GM12878 (cell line): Measurements from ENCODE around the gene WNT9A. TPM values are rescaled to one million over a fixed set of nuclear protein-coding genes. Genes with fewer than 3 reads are reported as not detected.

Experiments used
- ATAC-seq: fragments of 200-7000 bp; cut with Tn5 transposase; 3 replicates; pipeline ENCODE4 v1.9.1; 2020; ENCODE audit warnings: mild to moderate bottlenecking, moderate library complexity
- BruUV-seq: library from RNA; stranded (reverse); fragments of 400-500 nt; replicated peaks from 2 replicates; lab custom pipeline; 2021; lab: Mats Ljungman, UMichigan
- CTCF ChIA-PET: fragments of 300-600 bp; sonication (Branson Sonifier 250); formaldehyde crosslinking; extraction: SDS; loops from one replicate; lab custom pipeline; 2021; ENCODE audit warnings: inconsistent platforms; lab: Yijun Ruan, JAX
- POLR2A ChIA-PET: fragments of 350-600 bp; formaldehyde crosslinking; extraction: SDS; loops from one replicate; lab custom pipeline; 2021; ENCODE audit warnings: inconsistent platforms; lab: Charles Lee
- RAD21 ChIA-PET: fragments of 300-600 bp; sonication (Branson Sonifier 250); formaldehyde crosslinking; loops from one replicate; lab custom pipeline; 2023; ENCODE audit warnings: antibody characterized with exemption; ENCODE audit not compliant: unreplicated experiment; lab: Charles Lee
- SMC1A ChIA-PET: fragments of 300-600 bp; sonication (Branson Sonifier 250); formaldehyde crosslinking; loops from one replicate; lab custom pipeline; 2023; ENCODE audit not compliant: unreplicated experiment, uncharacterized antibody; lab: Charles Lee
- DNase-seq: peaks from one replicate; pipeline ENCODE4 v3.0.0-alpha.2; 2011; ENCODE audit warnings: low read depth, low spot score
- FAIRE-seq: peaks from 3 replicates; lab custom pipeline; 2011; peaks lifted over from hg19 to GRCh38; lab: Jason Lieb, UNC
- H2AFZ ChIP-seq: 2 replicates; pipeline ENCODE4 v1.6.0; 2011; ENCODE audit warnings: low read depth, low read length, control low read depth; ENCODE audit not compliant: control insufficient read depth
- H3K27ac ChIP-seq: 2 replicates; pipeline ENCODE4 v1.5.1; 2011; ENCODE audit warnings: control low read depth; ENCODE audit not compliant: control insufficient read depth, insufficient read depth
- H3K27me3 ChIP-seq, 2 experiments: replicated peaks in 1 of 2; 2 replicates each; pipeline versions ENCODE4 v1.6.0 to v1.6.1; 2011; ENCODE audit warnings: low read length in 1 of 2; ENCODE audit not compliant: control insufficient read depth in 2 of 2, insufficient read depth in 2 of 2
- H3K36me3 ChIP-seq, 2 experiments: 2 replicates each; pipeline ENCODE4 v1.5.1; 2011; ENCODE audit warnings: low read length in 1 of 2; ENCODE audit not compliant: control insufficient read depth in 2 of 2, insufficient read depth in 2 of 2
- H3K4me1 ChIP-seq: 2 replicates; pipeline ENCODE4 v1.6.1; 2011; ENCODE audit warnings: mild to moderate bottlenecking, low read length, moderate library complexity, mixed read lengths; ENCODE audit not compliant: control insufficient read depth, insufficient read depth
- H3K4me2 ChIP-seq: 2 replicates; pipeline ENCODE4 v1.6.0; 2011; ENCODE audit warnings: control low read depth; ENCODE audit not compliant: control insufficient read depth, insufficient read depth
- H3K4me3 ChIP-seq: fragments of 200-600 bp; sonication (generic); 2 replicates; pipeline ENCODE4 v1.5.1; 2016
- H3K79me2 ChIP-seq: 2 replicates; pipeline ENCODE4 v1.6.0; 2011; ENCODE audit warnings: low read length; ENCODE audit not compliant: control insufficient read depth, insufficient read depth
- H3K9ac ChIP-seq: 2 replicates; pipeline ENCODE4 v1.8.0; 2011; ENCODE audit warnings: low read length, control low read depth, mixed read lengths; ENCODE audit not compliant: control insufficient read depth, insufficient read depth
- H3K9me3 ChIP-seq: replicated peaks from 3 replicates; pipeline ENCODE4 v1.5.1; 2011; ENCODE audit warnings: mild to moderate bottlenecking, low read length; ENCODE audit not compliant: control insufficient read depth, insufficient read depth
- H4K20me1 ChIP-seq: 2 replicates; pipeline ENCODE4 v1.6.0; 2011; ENCODE audit not compliant: control insufficient read depth, insufficient read depth
- EED ChIP-seq: sonication (generic); IDR thresholded peaks from 2 replicates; pipeline ENCODE4 v1.6.1; 2016; ENCODE audit warnings: antibody characterized with exemption, low read depth
- FOXK2 ChIP-seq: fragments of 450-650 bp; IDR thresholded peaks from 2 replicates; pipeline ENCODE4 v1.6.1; 2017; ENCODE audit warnings: mild to moderate bottlenecking, moderate library complexity
- HDGF ChIP-seq: fragments of 450-650 bp; IDR thresholded peaks from 2 replicates; pipeline ENCODE4 v1.6.1; 2016; ENCODE audit warnings: antibody characterized with exemption
- MTA3 ChIP-seq: IDR thresholded peaks from 2 replicates; pipeline ENCODE4 v1.6.1; 2012; ENCODE audit warnings: low read length, inconsistent platforms, borderline replicate concordance
- SMARCA5 ChIP-seq: fragments of 450-650 bp; IDR thresholded peaks from 2 replicates; pipeline ENCODE4 v1.6.1; 2017; ENCODE audit warnings: mild to moderate bottlenecking
- SP1 ChIP-seq: IDR thresholded peaks from one replicate; pipeline ENCODE4 v1.6.1; 2011; ENCODE audit warnings: low read depth, low read length
- SREBF2 ChIP-seq: IDR thresholded peaks from 2 replicates; pipeline ENCODE4 v1.6.1; 2012; ENCODE audit warnings: mild to moderate bottlenecking, low read length
- SUPT20H ChIP-seq: IDR thresholded peaks from 2 replicates; pipeline ENCODE4 v1.6.1; 2011; ENCODE audit warnings: low read depth, mild to moderate bottlenecking, low read length, moderate library complexity, borderline replicate concordance; ENCODE audit not compliant: control insufficient read depth
- WRNIP1 ChIP-seq: IDR thresholded peaks from 2 replicates; pipeline ENCODE4 v1.6.1; 2011; ENCODE audit warnings: low read depth, low read length, improper control_type of control experiment, borderline replicate concordance
- ZBTB33 ChIP-seq: fragments of 450-650 bp; IDR thresholded peaks from 2 replicates; pipeline ENCODE4 v1.6.1; 2017; ENCODE audit warnings: mild to moderate bottlenecking
- WGBS: methylation state at CpG from one replicate; pipeline ENCODE4 v1.1.6; 2016; ENCODE audit warnings: low lambda C conversion rate; ENCODE audit not compliant: insufficient replicate concordance, insufficient coverage; ENCODE audit errors: missing lambda C conversion rate; 5-methylcytosine and 5-hydroxymethylcytosine counted together
- in situ Hi-C: fragments of 300-500 bp; cut with MboI; formaldehyde crosslinking; loops from 9 replicates; pipeline ENCODE4 v1.14.3; 2018; ENCODE audit warnings: mixed read lengths
- intact Hi-C: fragments of 100-400 bp; cut with micrococcal nuclease; formaldehyde crosslinking; loops from one replicate; pipeline ENCODE4 v1.14.2; 2022; ENCODE audit not compliant: unreplicated experiment
- polyA plus RNA-seq, 11 experiments: library from polyadenylated mRNA; depleted of rRNA in 4 of 11; unstranded in 6 of 11; stranded (reverse) in 5 of 11; fragments of >200 nt; fragmentation: Nextera tagmentation in 4 of 11; fragmentation: Illumina TruSeq in 1 of 11; extraction: Ambion mirVana in 4 of 11; extraction: Trizol in 1 of 11; gene quantifications; 1 replicate in 1 of 11; 2 replicates in 10 of 11; pipeline versions ENCODE4 v1.2.1 to v1.2.3, GENCODE V29; 2011 to 2016; ENCODE audit warnings: inconsistent platforms in 2 of 11, missing spikeins in 2 of 11, low read depth in 1 of 11
- total RNA-seq, 4 experiments: library from RNA; depleted of rRNA in 3 of 4; stranded (reverse); fragments of >200 nt in 3 of 4; fragmentation: Illumina TruSeq in 1 of 4; extraction: Trizol in 1 of 4; gene quantifications; 2 replicates each; pipeline versions ENCODE4 v1.2.1 to v1.2.3, GENCODE V29; 2013 to 2021
- TF ChIP-seq, protein P1 (sequence below): fragments of 450-650 bp; IDR thresholded peaks from 2 replicates; pipeline ENCODE4 v1.6.1; 2014; ENCODE audit warnings: mild to moderate bottlenecking
- TF ChIP-seq, protein P2 (sequence below): fragments of 450-650 bp; IDR thresholded peaks from 2 replicates; pipeline ENCODE4 v1.6.1; 2018; ENCODE audit warnings: mild to moderate bottlenecking, low read depth, moderate library complexity; ENCODE audit not compliant: partially characterized antibody
- TF ChIP-seq, protein P3 (sequence below): fragments of 450-650 bp; IDR thresholded peaks from 2 replicates; pipeline ENCODE4 v1.6.1; 2017; ENCODE audit warnings: mild to moderate bottlenecking, moderate library complexity

WNT9A gene
- total and polyA plus RNA-seq, 10 of the 15 experiments (the other 5 are each of a cell fraction or from before 2014, with no cell fraction given): not detected

GRCh38 chr1:227919906-227920305 is 27.8 kb downstream of the WNT9A start:
- TF ChIP-seq FOXK2 (no peak), ZBTB33 (no peak), EED (no peak), SMARCA5 (no peak), WRNIP1 (no peak), MTA3 (no peak), SUPT20H (no peak), SREBF2 (no peak), HDGF (no peak), SP1 (no peak)
- TF ChIP-seq, protein P1, sequence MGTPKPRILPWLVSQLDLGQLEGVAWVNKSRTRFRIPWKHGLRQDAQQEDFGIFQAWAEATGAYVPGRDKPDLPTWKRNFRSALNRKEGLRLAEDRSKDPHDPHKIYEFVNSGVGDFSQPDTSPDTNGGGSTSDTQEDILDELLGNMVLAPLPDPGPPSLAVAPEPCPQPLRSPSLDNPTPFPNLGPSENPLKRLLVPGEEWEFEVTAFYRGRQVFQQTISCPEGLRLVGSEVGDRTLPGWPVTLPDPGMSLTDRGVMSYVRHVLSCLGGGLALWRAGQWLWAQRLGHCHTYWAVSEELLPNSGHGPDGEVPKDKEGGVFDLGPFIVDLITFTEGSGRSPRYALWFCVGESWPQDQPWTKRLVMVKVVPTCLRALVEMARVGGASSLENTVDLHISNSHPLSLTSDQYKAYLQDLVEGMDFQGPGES: no peak
- TF ChIP-seq, protein P2, sequence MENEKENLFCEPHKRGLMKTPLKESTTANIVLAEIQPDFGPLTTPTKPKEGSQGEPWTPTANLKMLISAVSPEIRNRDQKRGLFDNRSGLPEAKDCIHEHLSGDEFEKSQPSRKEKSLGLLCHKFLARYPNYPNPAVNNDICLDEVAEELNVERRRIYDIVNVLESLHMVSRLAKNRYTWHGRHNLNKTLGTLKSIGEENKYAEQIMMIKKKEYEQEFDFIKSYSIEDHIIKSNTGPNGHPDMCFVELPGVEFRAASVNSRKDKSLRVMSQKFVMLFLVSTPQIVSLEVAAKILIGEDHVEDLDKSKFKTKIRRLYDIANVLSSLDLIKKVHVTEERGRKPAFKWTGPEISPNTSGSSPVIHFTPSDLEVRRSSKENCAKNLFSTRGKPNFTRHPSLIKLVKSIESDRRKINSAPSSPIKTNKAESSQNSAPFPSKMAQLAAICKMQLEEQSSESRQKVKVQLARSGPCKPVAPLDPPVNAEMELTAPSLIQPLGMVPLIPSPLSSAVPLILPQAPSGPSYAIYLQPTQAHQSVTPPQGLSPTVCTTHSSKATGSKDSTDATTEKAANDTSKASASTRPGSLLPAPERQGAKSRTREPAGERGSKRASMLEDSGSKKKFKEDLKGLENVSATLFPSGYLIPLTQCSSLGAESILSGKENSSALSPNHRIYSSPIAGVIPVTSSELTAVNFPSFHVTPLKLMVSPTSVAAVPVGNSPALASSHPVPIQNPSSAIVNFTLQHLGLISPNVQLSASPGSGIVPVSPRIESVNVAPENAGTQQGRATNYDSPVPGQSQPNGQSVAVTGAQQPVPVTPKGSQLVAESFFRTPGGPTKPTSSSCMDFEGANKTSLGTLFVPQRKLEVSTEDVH: no peak
- TF ChIP-seq, protein P3, sequence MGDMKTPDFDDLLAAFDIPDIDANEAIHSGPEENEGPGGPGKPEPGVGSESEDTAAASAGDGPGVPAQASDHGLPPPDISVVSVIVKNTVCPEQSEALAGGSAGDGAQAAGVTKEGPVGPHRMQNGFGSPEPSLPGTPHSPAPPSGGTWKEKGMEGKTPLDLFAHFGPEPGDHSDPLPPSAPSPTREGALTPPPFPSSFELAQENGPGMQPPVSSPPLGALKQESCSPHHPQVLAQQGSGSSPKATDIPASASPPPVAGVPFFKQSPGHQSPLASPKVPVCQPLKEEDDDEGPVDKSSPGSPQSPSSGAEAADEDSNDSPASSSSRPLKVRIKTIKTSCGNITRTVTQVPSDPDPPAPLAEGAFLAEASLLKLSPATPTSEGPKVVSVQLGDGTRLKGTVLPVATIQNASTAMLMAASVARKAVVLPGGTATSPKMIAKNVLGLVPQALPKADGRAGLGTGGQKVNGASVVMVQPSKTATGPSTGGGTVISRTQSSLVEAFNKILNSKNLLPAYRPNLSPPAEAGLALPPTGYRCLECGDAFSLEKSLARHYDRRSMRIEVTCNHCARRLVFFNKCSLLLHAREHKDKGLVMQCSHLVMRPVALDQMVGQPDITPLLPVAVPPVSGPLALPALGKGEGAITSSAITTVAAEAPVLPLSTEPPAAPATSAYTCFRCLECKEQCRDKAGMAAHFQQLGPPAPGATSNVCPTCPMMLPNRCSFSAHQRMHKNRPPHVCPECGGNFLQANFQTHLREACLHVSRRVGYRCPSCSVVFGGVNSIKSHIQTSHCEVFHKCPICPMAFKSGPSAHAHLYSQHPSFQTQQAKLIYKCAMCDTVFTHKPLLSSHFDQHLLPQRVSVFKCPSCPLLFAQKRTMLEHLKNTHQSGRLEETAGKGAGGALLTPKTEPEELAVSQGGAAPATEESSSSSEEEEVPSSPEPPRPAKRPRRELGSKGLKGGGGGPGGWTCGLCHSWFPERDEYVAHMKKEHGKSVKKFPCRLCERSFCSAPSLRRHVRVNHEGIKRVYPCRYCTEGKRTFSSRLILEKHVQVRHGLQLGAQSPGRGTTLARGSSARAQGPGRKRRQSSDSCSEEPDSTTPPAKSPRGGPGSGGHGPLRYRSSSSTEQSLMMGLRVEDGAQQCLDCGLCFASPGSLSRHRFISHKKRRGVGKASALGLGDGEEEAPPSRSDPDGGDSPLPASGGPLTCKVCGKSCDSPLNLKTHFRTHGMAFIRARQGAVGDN: no peak
- TF ChIP-seq, all 136 proteins: peak for 0
- Histone ChIP-seq H4K20me1 (no peaks in the 10 kb centered on the region), H3K79me2 (no peaks in the 10 kb centered on the region), H2AFZ (no peak overlapping the region), H3K9ac (no peak overlapping the region), H3K4me2 (no peak overlapping the region), H3K4me3 (no peak overlapping the region), H3K4me1 (no peaks in the 10 kb centered on the region), H3K9me3 (no peaks in the 10 kb centered on the region), H3K36me3 (no peaks in the 10 kb centered on the region), H3K27ac (no peak overlapping the region), H3K27me3 (no peaks in the 10 kb centered on the region)
- intact Hi-C loops: no loop called here
- no peak for FAIRE-seq
- ATAC-seq: no peak; the same call in 2 of the 3 replicates
- no peak for DNase-seq
- no TSS peak for BruUV-seq
- ChIA-PET CTCF (no interaction called here), RAD21 (no interaction called here), POLR2A (no interaction called here), SMC1A (no interaction called here)
- in situ Hi-C loops: no loop called here
- 42% methylated on average over 11 of the region's 12 CpGs for WGBS
